NB4 (cell line): Measurements from ENCODE around the gene LRRC30.

ENCODE experiments used
- CTCF ChIP-seq: IDR thresholded peaks from one replicate; pipeline ENCODE4 v1.5.1; 2012; ENCODE audit warnings: low read depth, low read length
- MYC ChIP-seq: IDR thresholded peaks from 2 replicates; pipeline ENCODE4 v1.6.1; 2011; ENCODE audit warnings: low read depth, low read length
- POLR2A ChIP-seq: IDR thresholded peaks from 2 replicates; pipeline ENCODE4 v1.6.1; 2011; ENCODE audit warnings: mild to moderate bottlenecking; ENCODE audit not compliant: insufficient read length; ENCODE audit errors: extremely low read depth

GRCh38 chr18:7201096-7201495 lies 29.8 kb upstream of the LRRC30 start:
- no peak for TF ChIP-seq POLR2A
- TF ChIP-seq CTCF: no peak
- TF ChIP-seq MYC: no peak
